GM23338 (cell line): Measurements from ENCODE around the gene FSIP1.

ENCODE experiments used
- CREB1 ChIP-seq: fragments of 250-450 bp; sonication (Bioruptor Pico); IDR thresholded peaks from 2 replicates; pipeline ENCODE4 v1.5.0; 2020; ENCODE audit warnings: low read depth, mild to moderate bottlenecking, moderate library complexity
- EZH2 ChIP-seq: fragments of 200-600 bp; sonication (generic); IDR thresholded peaks from one replicate; pipeline ENCODE4 v1.8.0; 2017; ENCODE audit warnings: antibody characterized with exemption, mild to moderate bottlenecking, low read depth; ENCODE audit not compliant: unreplicated experiment
- EZH2phosphoT487 ChIP-seq: fragments of 200-600 bp; sonication (generic); IDR thresholded peaks from one replicate; pipeline ENCODE4 v1.8.1; 2018; ENCODE audit warnings: antibody characterized with exemption; ENCODE audit not compliant: unreplicated experiment
- NANOG ChIP-seq: IDR thresholded peaks from 2 replicates; pipeline ENCODE4 v1.6.1; 2016; ENCODE audit warnings: antibody characterized with exemption, borderline replicate concordance
- POLR2AphosphoS5 ChIP-seq: IDR thresholded peaks from 2 replicates; pipeline ENCODE4 v1.6.1; 2016; ENCODE audit warnings: antibody characterized with exemption, low read depth
- REST ChIP-seq: IDR thresholded peaks from one replicate; pipeline ENCODE4 v1.6.1; 2018; ENCODE audit warnings: antibody characterized with exemption; ENCODE audit not compliant: unreplicated experiment
- ZNF114 ChIP-seq: fragments of 250-450 bp; sonication (Bioruptor Pico); IDR thresholded peaks from 2 replicates; pipeline ENCODE4 v1.5.0; 2020; ENCODE audit warnings: mild to moderate bottlenecking, moderate library complexity
- ZNF331 ChIP-seq: fragments of 250-450 bp; sonication (Bioruptor Pico); IDR thresholded peaks from 2 replicates; pipeline ENCODE4 v1.5.0; 2020; ENCODE audit warnings: low read depth, mild to moderate bottlenecking, moderate library complexity
- TF ChIP-seq, protein P1 (sequence below), 2 experiments: fragments of 200-600 bp in 1 of 2; sonication (generic) in 1 of 2; conservative IDR thresholded peaks; 2 replicates each; pipeline versions ENCODE4 v1.5.1 to v1.6.1; 2016 to 2017; ENCODE audit warnings: antibody characterized with exemption in 2 of 2, low read depth in 2 of 2, mild to moderate bottlenecking in 2 of 2, moderate library complexity in 1 of 2
- TF ChIP-seq, protein P2 (sequence below): IDR thresholded peaks from 2 replicates; pipeline ENCODE4 v1.6.1; 2016; ENCODE audit warnings: antibody characterized with exemption

GRCh38 chr15:39553947-39554693 lies 228.5 kb downstream of the FSIP1 start:
- TF ChIP-seq, protein P1, sequence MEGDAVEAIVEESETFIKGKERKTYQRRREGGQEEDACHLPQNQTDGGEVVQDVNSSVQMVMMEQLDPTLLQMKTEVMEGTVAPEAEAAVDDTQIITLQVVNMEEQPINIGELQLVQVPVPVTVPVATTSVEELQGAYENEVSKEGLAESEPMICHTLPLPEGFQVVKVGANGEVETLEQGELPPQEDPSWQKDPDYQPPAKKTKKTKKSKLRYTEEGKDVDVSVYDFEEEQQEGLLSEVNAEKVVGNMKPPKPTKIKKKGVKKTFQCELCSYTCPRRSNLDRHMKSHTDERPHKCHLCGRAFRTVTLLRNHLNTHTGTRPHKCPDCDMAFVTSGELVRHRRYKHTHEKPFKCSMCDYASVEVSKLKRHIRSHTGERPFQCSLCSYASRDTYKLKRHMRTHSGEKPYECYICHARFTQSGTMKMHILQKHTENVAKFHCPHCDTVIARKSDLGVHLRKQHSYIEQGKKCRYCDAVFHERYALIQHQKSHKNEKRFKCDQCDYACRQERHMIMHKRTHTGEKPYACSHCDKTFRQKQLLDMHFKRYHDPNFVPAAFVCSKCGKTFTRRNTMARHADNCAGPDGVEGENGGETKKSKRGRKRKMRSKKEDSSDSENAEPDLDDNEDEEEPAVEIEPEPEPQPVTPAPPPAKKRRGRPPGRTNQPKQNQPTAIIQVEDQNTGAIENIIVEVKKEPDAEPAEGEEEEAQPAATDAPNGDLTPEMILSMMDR (conservative IDR thresholded peaks at IDR 0.05; ENCODE audit: low read depth in 2 of 2): no peak
- TF ChIP-seq REST (no peak), POLR2AphosphoS5 (no peak), EZH2 (no peak), EZH2phosphoT487 (no peak), CREB1 (CRISPR knock-in tag) (no peak), ZNF331 (CRISPR knock-in tag) (no peak), NANOG (no peak), ZNF114 (CRISPR knock-in tag) (no peak)
- TF ChIP-seq, protein P2, sequence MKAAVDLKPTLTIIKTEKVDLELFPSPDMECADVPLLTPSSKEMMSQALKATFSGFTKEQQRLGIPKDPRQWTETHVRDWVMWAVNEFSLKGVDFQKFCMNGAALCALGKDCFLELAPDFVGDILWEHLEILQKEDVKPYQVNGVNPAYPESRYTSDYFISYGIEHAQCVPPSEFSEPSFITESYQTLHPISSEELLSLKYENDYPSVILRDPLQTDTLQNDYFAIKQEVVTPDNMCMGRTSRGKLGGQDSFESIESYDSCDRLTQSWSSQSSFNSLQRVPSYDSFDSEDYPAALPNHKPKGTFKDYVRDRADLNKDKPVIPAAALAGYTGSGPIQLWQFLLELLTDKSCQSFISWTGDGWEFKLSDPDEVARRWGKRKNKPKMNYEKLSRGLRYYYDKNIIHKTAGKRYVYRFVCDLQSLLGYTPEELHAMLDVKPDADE: no peak
